A549 (cell line): ENCODE measurements around the gene SLC9C2.

Experiments used
- CHD2 ChIP-seq: fragments of 150-350 bp; IDR thresholded peaks from 2 replicates; pipeline ENCODE4 v1.6.1; 2014; ENCODE audit warnings: low read length; ENCODE audit not compliant: partially characterized antibody
- EHMT2 ChIP-seq: fragments of 200-600 bp; sonication (generic); IDR thresholded peaks from 2 replicates; pipeline ENCODE4 v1.6.1; 2016; ENCODE audit warnings: antibody characterized with exemption, low read depth, mild to moderate bottlenecking, moderate library complexity
- MAFK ChIP-seq: fragments of 450-650 bp; IDR thresholded peaks from 2 replicates; pipeline ENCODE4 v1.6.1; 2014; ENCODE audit not compliant: partially characterized antibody
- POLR2A ChIP-seq: IDR thresholded peaks from 2 replicates; pipeline ENCODE4 v1.6.1; 2012; ENCODE audit warnings: mild to moderate bottlenecking, low read length
- RAD21 ChIP-seq, 2 experiments: fragments of >200 bp in 1 of 2; sonication (Bioruptor Twin) in 1 of 2; formaldehyde crosslinking in 1 of 2; IDR thresholded peaks in 1 of 2; conservative IDR thresholded peaks in 1 of 2; 2 replicates in 1 of 2; 3 replicates in 1 of 2; pipeline ENCODE4 v1.6.1; 2012 to 2018; ENCODE audit warnings: inconsistent platforms in 1 of 2
- RFX5 ChIP-seq: fragments of 450-650 bp; IDR thresholded peaks from 2 replicates; pipeline ENCODE4 v1.7.1; 2014; ENCODE audit warnings: antibody characterized with exemption, mild to moderate bottlenecking, moderate library complexity
- RNF2 ChIP-seq: fragments of 200-600 bp; sonication (generic); IDR thresholded peaks from 2 replicates; pipeline ENCODE4 v1.6.1; 2016; ENCODE audit warnings: low read depth, mild to moderate bottlenecking, antibody characterized with exemption, moderate library complexity, borderline replicate concordance
- SMC3 ChIP-seq: fragments of >200 bp; sonication (Bioruptor Twin); formaldehyde crosslinking; IDR thresholded peaks from 3 replicates; pipeline ENCODE4 v1.6.1; 2018; ENCODE audit warnings: inconsistent platforms
- TF ChIP-seq, protein P1 (sequence below): fragments of >200 bp; sonication (Bioruptor Twin); formaldehyde crosslinking; IDR thresholded peaks from 3 replicates; pipeline ENCODE4 v1.5.1; 2016
- TF ChIP-seq, protein P2 (sequence below): IDR thresholded peaks from 2 replicates; pipeline ENCODE4 v1.6.1; 2012
- TF ChIP-seq, protein P3 (sequence below): fragments of 250-450 bp; sonication (Bioruptor Pico); IDR thresholded peaks from 2 replicates; pipeline ENCODE4 v1.5.0; 2021; ENCODE audit warnings: mild to moderate bottlenecking, moderate library complexity, borderline replicate concordance
- TF ChIP-seq, protein P4 (sequence below): fragments of 200-600 bp; sonication (generic); IDR thresholded peaks from 2 replicates; pipeline ENCODE4 v1.6.1; 2016; ENCODE audit warnings: antibody characterized with exemption, mild to moderate bottlenecking, moderate library complexity

DNA sequence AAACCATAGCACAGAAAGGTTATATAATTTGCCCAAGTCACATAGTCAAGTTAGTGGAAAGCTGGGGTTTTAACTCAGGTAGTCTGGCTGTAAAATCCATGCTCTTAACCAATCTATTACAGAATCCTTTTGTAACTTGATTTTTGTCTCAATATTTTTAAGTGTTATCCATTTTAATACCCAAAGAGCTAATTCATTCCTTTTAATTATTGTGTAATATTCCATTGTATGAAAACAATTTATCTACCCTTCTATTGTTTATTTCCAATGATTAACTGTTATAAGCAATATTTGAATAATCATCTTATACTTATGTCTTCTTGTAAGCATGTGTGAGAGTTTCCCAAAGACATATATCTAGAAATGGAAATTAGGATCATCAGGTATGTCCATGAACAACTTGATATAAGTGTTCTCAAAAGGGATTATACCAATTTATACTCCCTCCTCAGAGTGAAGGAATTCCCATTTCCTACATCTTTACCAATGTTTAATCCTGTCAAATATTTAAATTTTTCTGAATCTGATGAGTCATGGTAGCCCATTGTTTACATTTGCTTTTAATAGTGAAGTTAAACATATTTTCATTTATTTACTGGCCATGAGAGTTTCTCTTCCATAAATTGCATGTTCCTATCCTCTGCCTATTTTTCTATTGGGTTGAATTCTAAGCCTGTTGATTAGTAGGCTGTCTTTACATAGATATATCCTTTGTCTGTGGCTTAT is 46.2 kb upstream of the SLC9C2 start:
- TF ChIP-seq, protein P1, sequence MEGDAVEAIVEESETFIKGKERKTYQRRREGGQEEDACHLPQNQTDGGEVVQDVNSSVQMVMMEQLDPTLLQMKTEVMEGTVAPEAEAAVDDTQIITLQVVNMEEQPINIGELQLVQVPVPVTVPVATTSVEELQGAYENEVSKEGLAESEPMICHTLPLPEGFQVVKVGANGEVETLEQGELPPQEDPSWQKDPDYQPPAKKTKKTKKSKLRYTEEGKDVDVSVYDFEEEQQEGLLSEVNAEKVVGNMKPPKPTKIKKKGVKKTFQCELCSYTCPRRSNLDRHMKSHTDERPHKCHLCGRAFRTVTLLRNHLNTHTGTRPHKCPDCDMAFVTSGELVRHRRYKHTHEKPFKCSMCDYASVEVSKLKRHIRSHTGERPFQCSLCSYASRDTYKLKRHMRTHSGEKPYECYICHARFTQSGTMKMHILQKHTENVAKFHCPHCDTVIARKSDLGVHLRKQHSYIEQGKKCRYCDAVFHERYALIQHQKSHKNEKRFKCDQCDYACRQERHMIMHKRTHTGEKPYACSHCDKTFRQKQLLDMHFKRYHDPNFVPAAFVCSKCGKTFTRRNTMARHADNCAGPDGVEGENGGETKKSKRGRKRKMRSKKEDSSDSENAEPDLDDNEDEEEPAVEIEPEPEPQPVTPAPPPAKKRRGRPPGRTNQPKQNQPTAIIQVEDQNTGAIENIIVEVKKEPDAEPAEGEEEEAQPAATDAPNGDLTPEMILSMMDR, result no peak
- no peak for TF ChIP-seq RNF2
- TF ChIP-seq CHD2, result no peak
- TF ChIP-seq, protein P2, sequence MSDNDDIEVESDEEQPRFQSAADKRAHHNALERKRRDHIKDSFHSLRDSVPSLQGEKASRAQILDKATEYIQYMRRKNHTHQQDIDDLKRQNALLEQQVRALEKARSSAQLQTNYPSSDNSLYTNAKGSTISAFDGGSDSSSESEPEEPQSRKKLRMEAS, result no peak
- no peak for TF ChIP-seq RAD21 (conservative IDR thresholded peaks at IDR 0.05 in 1 of 2, IDR thresholded peaks at IDR 0.05 in 1 of 2)
- TF ChIP-seq, protein P3, sequence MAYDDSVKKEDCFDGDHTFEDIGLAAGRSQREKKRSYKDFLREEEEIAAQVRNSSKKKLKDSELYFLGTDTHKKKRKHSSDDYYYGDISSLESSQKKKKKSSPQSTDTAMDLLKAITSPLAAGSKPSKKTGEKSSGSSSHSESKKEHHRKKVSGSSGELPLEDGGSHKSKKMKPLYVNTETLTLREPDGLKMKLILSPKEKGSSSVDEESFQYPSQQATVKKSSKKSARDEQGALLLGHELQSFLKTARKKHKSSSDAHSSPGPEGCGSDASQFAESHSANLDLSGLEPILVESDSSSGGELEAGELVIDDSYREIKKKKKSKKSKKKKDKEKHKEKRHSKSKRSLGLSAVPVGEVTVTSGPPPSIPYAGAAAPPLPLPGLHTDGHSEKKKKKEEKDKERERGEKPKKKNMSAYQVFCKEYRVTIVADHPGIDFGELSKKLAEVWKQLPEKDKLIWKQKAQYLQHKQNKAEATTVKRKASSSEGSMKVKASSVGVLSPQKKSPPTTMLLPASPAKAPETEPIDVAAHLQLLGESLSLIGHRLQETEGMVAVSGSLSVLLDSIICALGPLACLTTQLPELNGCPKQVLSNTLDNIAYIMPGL, result no peak
- TF ChIP-seq SMC3, result no peak
- TF ChIP-seq POLR2A, result no peak
- peak; percentile 84 for TF ChIP-seq MAFK
- no peak for TF ChIP-seq EHMT2
- TF ChIP-seq RFX5, result no peak
- TF ChIP-seq, protein P4, sequence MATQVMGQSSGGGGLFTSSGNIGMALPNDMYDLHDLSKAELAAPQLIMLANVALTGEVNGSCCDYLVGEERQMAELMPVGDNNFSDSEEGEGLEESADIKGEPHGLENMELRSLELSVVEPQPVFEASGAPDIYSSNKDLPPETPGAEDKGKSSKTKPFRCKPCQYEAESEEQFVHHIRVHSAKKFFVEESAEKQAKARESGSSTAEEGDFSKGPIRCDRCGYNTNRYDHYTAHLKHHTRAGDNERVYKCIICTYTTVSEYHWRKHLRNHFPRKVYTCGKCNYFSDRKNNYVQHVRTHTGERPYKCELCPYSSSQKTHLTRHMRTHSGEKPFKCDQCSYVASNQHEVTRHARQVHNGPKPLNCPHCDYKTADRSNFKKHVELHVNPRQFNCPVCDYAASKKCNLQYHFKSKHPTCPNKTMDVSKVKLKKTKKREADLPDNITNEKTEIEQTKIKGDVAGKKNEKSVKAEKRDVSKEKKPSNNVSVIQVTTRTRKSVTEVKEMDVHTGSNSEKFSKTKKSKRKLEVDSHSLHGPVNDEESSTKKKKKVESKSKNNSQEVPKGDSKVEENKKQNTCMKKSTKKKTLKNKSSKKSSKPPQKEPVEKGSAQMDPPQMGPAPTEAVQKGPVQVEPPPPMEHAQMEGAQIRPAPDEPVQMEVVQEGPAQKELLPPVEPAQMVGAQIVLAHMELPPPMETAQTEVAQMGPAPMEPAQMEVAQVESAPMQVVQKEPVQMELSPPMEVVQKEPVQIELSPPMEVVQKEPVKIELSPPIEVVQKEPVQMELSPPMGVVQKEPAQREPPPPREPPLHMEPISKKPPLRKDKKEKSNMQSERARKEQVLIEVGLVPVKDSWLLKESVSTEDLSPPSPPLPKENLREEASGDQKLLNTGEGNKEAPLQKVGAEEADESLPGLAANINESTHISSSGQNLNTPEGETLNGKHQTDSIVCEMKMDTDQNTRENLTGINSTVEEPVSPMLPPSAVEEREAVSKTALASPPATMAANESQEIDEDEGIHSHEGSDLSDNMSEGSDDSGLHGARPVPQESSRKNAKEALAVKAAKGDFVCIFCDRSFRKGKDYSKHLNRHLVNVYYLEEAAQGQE, result no peak
